Erythroblast (primary cell): ENCODE data around the gene PNLIPRP2.

Experiments
- GATA1 ChIP-seq: IDR thresholded peaks from 2 replicates; pipeline ENCODE4 v1.6.1; 2011; ENCODE audit warnings: low read depth, mild to moderate bottlenecking, control low read depth, low read length, moderate library complexity
- POLR2A ChIP-seq: IDR thresholded peaks from 2 replicates; pipeline ENCODE4 v1.6.1; 2011; ENCODE audit warnings: mild to moderate bottlenecking, low read length

DNA sequence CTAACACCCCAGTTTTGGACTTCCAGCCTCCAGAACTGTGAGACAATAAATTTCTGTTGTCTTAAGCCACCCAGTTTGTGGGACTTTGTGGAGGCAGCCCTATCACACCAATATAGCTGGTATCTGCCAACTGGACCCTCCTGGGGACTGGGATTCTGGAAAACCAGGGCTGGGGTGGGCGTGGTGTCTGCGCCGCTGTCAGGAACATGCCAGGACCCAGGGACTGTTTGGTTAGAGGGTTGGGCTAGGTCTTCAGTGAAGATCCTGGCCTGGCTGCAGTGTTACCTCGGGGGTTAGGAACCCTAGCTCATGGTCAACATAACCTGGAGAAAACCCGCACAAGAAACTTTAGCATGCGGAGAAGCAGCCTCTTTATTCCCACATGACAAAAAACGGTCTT lies 42.6 kb downstream of the PNLIPRP2 start:
- TF ChIP-seq POLR2A, result no peak
- no peak for TF ChIP-seq GATA1
